AG09319 (cell line): ENCODE measurements around the gene JSRP1.

Experiments used
- DNase-seq: peaks from one replicate; pipeline ENCODE4 v3.0.0-alpha.2; 2010; ENCODE audit warnings: low read depth; ENCODE audit errors: extremely low read depth
- TF ChIP-seq, protein P1 (sequence below): IDR thresholded peaks from 2 replicates; pipeline ENCODE4 v1.5.1; 2011; ENCODE audit warnings: low read depth, mild to moderate bottlenecking, inconsistent platforms, low read length, moderate library complexity

JSRP1 gene

DNA sequence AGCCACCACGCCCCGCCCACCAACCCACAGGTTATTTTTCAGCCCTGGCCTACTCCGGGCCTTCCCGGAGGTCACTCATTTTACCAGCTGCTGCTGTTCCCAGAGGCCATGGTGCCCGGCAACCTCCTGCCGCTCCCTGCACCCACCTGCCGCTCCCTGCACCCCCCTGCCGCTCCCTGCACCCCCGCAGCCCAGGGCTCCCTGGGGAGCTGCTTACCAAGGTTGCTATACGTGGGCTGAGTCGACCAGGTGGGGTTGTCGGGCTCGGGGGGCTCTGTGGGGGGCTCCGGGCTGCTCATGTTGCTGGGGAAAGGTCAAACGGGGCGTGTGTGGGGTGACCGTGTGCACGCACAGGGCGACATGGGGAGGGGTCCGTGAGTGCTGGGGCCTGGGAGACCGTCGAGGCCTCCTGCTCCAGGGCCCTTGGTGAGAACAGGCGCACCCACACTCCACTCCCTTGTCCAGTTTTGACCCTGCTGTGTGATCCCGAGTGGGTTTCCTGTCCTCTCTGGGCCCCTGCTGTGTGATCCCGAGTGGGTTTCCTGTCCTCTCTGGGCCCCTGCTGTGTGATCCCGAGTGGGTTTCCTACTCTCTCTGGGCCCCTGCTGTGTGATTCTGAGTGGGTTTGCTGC lies 24.5 kb upstream of the JSRP1 start:
- no peak for DNase-seq
- TF ChIP-seq, protein P1, sequence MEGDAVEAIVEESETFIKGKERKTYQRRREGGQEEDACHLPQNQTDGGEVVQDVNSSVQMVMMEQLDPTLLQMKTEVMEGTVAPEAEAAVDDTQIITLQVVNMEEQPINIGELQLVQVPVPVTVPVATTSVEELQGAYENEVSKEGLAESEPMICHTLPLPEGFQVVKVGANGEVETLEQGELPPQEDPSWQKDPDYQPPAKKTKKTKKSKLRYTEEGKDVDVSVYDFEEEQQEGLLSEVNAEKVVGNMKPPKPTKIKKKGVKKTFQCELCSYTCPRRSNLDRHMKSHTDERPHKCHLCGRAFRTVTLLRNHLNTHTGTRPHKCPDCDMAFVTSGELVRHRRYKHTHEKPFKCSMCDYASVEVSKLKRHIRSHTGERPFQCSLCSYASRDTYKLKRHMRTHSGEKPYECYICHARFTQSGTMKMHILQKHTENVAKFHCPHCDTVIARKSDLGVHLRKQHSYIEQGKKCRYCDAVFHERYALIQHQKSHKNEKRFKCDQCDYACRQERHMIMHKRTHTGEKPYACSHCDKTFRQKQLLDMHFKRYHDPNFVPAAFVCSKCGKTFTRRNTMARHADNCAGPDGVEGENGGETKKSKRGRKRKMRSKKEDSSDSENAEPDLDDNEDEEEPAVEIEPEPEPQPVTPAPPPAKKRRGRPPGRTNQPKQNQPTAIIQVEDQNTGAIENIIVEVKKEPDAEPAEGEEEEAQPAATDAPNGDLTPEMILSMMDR = no peak

DNA sequence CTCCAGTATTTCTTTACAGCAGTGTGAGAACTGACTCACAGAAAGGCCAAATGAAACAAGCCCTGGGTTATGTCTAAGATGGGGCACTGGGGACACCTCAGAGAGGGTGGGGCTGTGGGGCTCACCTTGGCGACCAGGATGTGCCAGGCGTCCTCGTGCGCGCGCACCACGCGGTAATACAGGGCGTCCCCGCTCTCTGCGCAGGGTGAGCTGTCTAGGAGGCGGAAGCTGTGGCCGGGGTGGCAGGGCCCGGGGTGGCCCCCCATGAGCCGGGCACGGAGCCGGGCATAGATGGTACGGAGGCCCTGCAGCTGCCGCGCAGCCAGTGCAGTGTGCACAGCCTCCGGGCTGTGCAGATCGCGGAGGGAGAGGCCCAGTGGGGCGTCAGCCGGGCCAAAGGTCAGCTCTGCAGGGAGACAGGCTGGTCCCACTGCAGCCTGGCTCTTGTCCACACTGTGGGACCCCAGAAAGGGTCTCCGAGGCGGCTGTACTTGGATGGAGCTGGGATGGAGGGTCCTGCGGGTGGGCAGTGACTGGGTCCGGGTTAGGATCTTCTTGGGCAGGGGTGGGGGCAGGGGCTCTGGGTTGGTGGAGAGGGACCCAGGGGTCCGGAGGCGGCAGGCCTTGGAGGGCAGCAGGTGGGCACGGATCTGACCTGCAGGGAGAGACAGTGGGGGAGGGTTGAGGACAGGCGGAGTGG lies 22.4 kb upstream of the JSRP1 start:
- DNase-seq = no peak
- TF ChIP-seq, protein P1 = no peak

DNA sequence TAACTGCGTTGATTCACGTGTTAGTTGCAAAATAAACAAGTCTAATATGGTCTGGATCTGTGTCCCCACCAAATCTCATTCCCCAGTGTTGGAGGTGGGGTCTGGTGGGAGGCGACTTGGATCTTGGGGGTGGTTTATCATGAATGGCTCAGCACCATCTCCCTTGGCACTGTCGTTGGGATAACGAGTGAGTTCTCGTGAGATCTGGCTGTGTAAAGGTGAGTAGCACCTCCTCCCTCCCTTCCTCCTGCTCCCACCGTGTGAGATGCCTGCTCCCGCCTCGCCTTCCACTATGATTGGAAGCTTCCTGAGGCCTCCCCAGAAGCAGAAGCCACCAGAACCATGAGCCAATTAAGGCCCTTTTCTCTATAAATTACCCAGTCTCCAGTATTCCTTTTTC lies 20.9 kb upstream of the JSRP1 start:
- no peak for DNase-seq
- TF ChIP-seq, protein P1 = no peak

DNA sequence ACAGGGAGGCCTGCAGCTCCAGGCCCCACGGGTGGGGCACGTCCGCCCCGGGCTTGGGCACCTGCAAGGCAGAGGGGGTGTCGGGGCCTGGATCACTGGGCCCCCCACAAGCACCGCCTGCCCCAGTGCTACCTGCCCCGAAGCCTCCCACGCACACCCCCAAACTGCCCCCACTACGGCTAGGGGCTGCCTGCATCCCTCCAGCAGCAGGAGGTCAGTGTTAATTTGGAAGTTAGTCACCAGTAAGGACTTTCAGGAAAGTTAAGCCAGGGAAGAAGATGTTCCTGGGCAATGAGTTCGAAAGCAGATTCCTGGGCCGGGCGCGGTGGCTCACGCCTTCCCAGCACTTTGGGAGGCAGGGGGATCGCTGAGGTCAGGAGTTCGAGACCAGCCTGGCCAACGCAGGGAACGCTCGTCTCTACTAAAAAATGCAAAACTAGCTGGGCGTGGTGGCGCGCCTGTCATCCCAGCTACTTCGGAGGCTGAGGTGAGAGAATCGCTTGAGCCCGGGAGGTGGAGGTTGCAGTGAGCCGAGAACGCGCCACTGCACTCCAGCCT lies 20.3 kb upstream of the JSRP1 start:
- TF ChIP-seq, protein P1 = no peak
- DNase-seq = no peak

DNA sequence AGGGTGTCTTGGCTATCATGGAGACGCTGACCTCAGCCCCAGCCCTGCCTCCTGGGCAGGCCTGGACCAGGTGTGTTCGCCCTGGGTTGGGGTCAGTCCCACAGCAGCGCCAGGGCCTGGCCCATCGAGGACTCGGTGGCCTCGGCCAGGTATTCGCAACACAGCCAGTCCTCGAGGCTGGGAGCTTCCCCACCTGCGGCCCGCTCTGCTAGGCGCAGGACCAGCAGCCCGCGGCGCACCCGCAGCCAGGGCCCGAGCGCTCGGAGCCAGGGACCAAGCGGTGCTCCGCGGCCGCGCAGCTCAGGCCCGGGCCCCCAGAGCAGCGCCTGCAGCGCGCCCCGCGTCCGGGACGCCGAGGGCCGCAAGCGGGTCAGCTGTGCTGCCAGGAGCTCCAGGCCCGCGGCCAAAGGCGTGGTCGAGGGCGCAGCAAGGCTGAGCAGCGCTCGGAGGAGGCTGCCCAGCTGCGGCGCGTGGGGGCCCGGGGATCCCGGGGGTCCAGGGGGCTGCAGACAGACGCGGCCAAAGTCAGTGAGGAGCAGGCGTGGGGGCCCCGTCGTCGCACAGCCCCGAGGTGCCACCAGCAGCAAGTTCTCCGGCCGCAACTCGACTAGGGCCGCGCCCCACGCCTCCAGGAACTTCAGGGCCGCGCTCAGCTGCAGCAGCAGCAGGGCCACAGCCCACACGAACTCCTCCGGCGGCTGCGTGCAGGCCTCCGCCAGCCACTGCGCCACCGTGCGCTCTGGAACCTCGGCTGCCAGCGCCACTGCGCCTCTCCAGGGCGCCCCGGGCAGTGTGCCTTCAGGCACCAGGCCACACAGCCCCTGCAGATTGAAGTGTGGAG lies 19.6 kb upstream of the JSRP1 start:
- TF ChIP-seq, protein P1 = no peak

DNA sequence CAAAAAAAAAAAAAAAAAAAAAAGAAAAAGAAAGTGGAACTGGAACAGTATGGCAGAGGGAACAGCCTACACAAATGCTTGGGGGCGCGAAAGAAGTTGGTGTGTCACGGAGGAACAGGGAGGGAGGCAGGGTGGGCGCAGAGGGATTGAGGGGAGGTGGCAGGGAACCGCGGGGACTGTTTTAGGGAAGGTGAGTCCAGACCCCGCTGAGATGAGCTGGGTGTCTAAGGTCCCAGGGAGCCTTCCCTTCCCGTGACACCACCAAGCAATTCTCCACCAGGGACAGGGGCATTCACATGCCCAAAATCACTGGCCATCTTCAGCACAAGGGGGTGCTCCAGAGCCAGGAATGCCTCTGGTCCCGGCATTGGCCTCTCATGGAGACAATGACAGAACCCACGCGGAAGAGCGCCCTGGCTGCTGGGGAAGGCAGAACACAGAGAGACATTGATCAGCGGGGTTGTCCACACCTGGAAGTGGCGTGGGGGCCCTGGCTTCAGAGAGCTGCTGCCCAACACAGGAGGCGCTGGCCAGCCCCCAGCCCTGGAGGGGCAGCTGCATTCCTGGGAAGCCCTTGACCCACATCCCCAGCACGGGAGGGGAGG lies 18.8 kb upstream of the JSRP1 start:
- DNase-seq = no peak
- TF ChIP-seq, protein P1 = peak; percentile 61

More for the DNA sequence above, 19.6 kb upstream of the JSRP1 start:
- DNase-seq = no peak
